SK-N-SH treated with all-trans-retinoic acid at 6 μM for 48 hours (cell line): ENCODE data around the gene SMIM1.

Experiments
- ATAC-seq: fragments of 200-7000 bp; cut with Tn5 transposase; 3 replicates; pipeline ENCODE4 v1.9.1; 2020; ENCODE audit warnings: mild to moderate bottlenecking, moderate library complexity
- ARNTL ChIP-seq: fragments of 450-650 bp; formaldehyde crosslinking; IDR thresholded peaks from 2 replicates; pipeline ENCODE4 v1.5.0; 2020; ENCODE audit warnings: low read depth, mild to moderate bottlenecking, moderate library complexity, borderline replicate concordance
- BACH2 ChIP-seq: fragments of 250-450 bp; sonication (Bioruptor Pico); IDR thresholded peaks from 2 replicates; pipeline ENCODE4 v1.9.0; 2021; ENCODE audit warnings: mild to moderate bottlenecking, borderline replicate concordance
- CSDC2 ChIP-seq: fragments of 250-450 bp; sonication (Bioruptor Pico); IDR thresholded peaks from 2 replicates; pipeline ENCODE4 v1.5.0; 2020; ENCODE audit warnings: mild to moderate bottlenecking, moderate library complexity
- ISL1 ChIP-seq: fragments of 250-450 bp; sonication (Bioruptor Pico); IDR thresholded peaks from 2 replicates; pipeline ENCODE4 v2.1.2; 2022; ENCODE audit warnings: mild to moderate bottlenecking, moderate library complexity
- OSR1 ChIP-seq: fragments of 250-450 bp; sonication (Bioruptor Pico); IDR thresholded peaks from 2 replicates; pipeline ENCODE4 v1.8.0; 2022; ENCODE audit warnings: moderate library complexity, mild to moderate bottlenecking, inconsistent platforms
- PATZ1 ChIP-seq: fragments of 250-450 bp; sonication (Bioruptor Pico); IDR thresholded peaks from 2 replicates; pipeline ENCODE4 v1.8.0; 2020; ENCODE audit warnings: mild to moderate bottlenecking, moderate library complexity, borderline replicate concordance
- PPARA ChIP-seq: fragments of 250-450 bp; sonication (Bioruptor Pico); IDR thresholded peaks from 2 replicates; pipeline ENCODE4 v1.5.0; 2020; ENCODE audit warnings: mild to moderate bottlenecking, borderline replicate concordance
- SNAI2 ChIP-seq: fragments of 250-450 bp; sonication (Bioruptor Pico); IDR thresholded peaks from 2 replicates; pipeline ENCODE4 v1.5.0; 2020; ENCODE audit warnings: mild to moderate bottlenecking, moderate library complexity
- TCF4 ChIP-seq: fragments of 250-450 bp; sonication (Bioruptor Pico); IDR thresholded peaks from 2 replicates; pipeline ENCODE4 v1.8.0; 2021; ENCODE audit warnings: mild to moderate bottlenecking, moderate library complexity, borderline replicate concordance
- TOX ChIP-seq: fragments of 250-450 bp; sonication (Bioruptor Pico); IDR thresholded peaks from 2 replicates; pipeline ENCODE4 v1.8.0; 2021; ENCODE audit warnings: mild to moderate bottlenecking, moderate library complexity, borderline replicate concordance
- ZC3H10 ChIP-seq: fragments of 250-450 bp; sonication (Bioruptor Pico); IDR thresholded peaks from 2 replicates; pipeline ENCODE4 v1.5.1; 2021; ENCODE audit warnings: mild to moderate bottlenecking, moderate library complexity
- ZFP3 ChIP-seq: fragments of 250-450 bp; sonication (Bioruptor Pico); IDR thresholded peaks from 2 replicates; pipeline ENCODE4 v1.5.0; 2020; ENCODE audit warnings: mild to moderate bottlenecking, moderate library complexity
- ZFP30 ChIP-seq: fragments of 450-650 bp; formaldehyde crosslinking; IDR thresholded peaks from 2 replicates; pipeline ENCODE4 v1.5.0; 2022; ENCODE audit warnings: mild to moderate bottlenecking, moderate library complexity
- ZNF8 ChIP-seq: fragments of 450-650 bp; formaldehyde crosslinking; IDR thresholded peaks from 2 replicates; pipeline ENCODE4 v1.5.0; 2020; ENCODE audit warnings: mild to moderate bottlenecking, moderate library complexity
- TF ChIP-seq, protein P1 (sequence below): fragments of 250-450 bp; sonication (Bioruptor Pico); IDR thresholded peaks from 2 replicates; pipeline ENCODE4 v1.5.1; 2021; ENCODE audit warnings: mild to moderate bottlenecking, moderate library complexity
- TF ChIP-seq, protein P2 (sequence below): fragments of 250-450 bp; sonication (Bioruptor Pico); IDR thresholded peaks from 2 replicates; pipeline ENCODE4 v1.5.1; 2020; ENCODE audit warnings: low read depth, mild to moderate bottlenecking, moderate library complexity
- TF ChIP-seq, protein P3 (sequence below): fragments of 250-450 bp; sonication (Bioruptor Pico); IDR thresholded peaks from 2 replicates; pipeline ENCODE4 v1.8.0; 2021; ENCODE audit warnings: low read depth, mild to moderate bottlenecking, moderate library complexity, borderline replicate concordance

Gene SMIM1

GRCh38 chr1:3745590-3746381 is 26.8 kb upstream of the SMIM1 start (continued):
- TF ChIP-seq PATZ1 (CRISPR knock-in tag) = no peak
- TF ChIP-seq, protein P1, sequence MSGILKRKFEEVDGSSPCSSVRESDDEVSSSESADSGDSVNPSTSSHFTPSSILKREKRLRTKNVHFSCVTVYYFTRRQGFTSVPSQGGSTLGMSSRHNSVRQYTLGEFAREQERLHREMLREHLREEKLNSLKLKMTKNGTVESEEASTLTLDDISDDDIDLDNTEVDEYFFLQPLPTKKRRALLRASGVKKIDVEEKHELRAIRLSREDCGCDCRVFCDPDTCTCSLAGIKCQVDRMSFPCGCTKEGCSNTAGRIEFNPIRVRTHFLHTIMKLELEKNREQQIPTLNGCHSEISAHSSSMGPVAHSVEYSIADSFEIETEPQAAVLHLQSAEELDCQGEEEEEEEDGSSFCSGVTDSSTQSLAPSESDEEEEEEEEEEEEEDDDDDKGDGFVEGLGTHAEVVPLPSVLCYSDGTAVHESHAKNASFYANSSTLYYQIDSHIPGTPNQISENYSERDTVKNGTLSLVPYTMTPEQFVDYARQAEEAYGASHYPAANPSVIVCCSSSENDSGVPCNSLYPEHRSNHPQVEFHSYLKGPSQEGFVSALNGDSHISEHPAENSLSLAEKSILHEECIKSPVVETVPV (CRISPR knock-in tag) = no peak

DNA sequence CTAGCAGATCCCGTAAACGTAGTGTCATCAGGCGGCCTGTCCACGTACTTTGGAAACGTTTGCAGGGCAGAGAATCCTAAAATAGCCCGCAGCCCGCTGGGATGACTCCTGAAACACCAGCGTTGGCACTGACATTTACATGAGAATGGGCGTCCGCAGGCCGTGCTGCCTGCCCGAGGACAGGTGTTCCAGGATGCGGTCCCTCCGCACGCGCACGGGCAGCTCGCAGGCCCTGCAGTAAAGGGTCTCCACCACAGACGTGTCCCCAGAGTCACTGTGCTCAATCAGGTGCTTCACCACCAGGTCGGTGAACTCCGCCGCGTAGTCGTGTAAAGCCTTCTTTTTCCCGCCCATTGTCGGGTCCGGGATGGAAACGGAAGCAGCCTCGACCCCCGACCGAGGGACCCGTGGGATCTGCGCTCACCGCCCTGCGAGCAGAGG is 26.1 kb upstream of the SMIM1 start:
- 0 out of 3 replicates have a peak, but pooled peaks have one; percentile 7 for ATAC-seq
- no peak for TF ChIP-seq TOX (CRISPR knock-in tag)
- no peak for TF ChIP-seq BACH2 (CRISPR knock-in tag)
- no peak for TF ChIP-seq OSR1 (CRISPR knock-in tag)
- TF ChIP-seq PATZ1 (CRISPR knock-in tag) = no peak
- TF ChIP-seq PPARA (CRISPR knock-in tag) = no peak
- no peak for TF ChIP-seq CSDC2 (CRISPR knock-in tag)
- no peak for TF ChIP-seq TCF4
- no peak for TF ChIP-seq ZNF8
- TF ChIP-seq, protein P2, sequence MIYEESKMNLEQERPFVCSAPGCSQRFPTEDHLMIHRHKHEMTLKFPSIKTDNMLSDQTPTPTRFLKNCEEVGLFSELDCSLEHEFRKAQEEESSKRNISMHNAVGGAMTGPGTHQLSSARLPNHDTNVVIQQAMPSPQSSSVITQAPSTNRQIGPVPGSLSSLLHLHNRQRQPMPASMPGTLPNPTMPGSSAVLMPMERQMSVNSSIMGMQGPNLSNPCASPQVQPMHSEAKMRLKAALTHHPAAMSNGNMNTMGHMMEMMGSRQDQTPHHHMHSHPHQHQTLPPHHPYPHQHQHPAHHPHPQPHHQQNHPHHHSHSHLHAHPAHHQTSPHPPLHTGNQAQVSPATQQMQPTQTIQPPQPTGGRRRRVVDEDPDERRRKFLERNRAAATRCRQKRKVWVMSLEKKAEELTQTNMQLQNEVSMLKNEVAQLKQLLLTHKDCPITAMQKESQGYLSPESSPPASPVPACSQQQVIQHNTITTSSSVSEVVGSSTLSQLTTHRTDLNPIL (CRISPR knock-in tag) = no peak
- no peak for TF ChIP-seq ZFP3 (CRISPR knock-in tag)
- TF ChIP-seq SNAI2 (CRISPR knock-in tag) = no peak
- TF ChIP-seq ZC3H10 (CRISPR knock-in tag) = no peak
- TF ChIP-seq ZFP30 = no peak
- TF ChIP-seq, protein P3, sequence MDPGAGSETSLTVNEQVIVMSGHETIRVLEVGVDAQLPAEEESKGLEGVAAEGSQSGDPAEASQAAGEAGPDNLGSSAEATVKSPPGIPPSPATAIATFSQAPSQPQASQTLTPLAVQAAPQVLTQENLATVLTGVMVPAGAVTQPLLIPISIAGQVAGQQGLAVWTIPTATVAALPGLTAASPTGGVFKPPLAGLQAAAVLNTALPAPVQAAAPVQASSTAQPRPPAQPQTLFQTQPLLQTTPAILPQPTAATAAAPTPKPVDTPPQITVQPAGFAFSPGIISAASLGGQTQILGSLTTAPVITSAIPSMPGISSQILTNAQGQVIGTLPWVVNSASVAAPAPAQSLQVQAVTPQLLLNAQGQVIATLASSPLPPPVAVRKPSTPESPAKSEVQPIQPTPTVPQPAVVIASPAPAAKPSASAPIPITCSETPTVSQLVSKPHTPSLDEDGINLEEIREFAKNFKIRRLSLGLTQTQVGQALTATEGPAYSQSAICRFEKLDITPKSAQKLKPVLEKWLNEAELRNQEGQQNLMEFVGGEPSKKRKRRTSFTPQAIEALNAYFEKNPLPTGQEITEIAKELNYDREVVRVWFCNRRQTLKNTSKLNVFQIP (CRISPR knock-in tag) = no peak
- TF ChIP-seq, protein P1 (CRISPR knock-in tag) = no peak
- TF ChIP-seq ISL1 (CRISPR knock-in tag) = no peak
- no peak for TF ChIP-seq ARNTL (CRISPR knock-in tag)

DNA sequence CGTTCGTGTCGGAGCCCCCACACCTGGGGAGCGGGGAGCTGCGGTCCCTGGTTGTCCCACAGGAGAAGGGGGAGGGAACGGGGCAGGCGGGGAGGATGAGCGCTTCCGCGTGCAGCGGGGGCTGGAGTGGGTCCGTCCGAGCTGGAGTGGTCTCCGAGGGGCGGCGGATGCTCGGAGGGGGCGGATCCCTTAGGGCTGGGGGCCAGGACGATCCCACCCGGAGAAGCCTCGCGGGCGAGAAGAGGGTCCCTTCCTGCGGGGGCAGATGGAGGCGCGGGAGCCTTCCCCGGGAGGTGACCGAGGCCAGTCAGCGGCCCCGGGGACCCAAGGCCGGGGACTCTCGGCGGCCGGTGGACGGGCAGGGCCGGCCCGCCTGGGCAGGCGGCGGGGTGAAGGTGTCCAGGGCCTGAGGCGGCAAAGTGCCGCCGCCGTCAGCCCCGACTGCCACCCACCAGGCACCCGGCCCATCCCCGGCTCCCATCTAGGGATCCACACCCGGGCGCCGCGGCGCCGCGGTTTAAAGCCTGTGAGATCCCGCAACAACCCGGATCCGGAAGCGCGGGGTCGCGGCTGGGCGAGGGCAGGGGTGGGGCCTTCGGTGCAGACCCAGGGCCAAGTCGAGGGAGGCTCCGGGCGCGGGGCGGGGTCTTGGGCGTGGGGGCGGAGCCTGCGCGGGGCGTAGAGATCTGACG is 25.6 kb upstream of the SMIM1 start:
- peak; percentile 97 for ATAC-seq
- TF ChIP-seq TOX (CRISPR knock-in tag) (no peak), BACH2 (CRISPR knock-in tag) (no peak), CSDC2 (CRISPR knock-in tag) (no peak), TCF4 (no peak)
